ENCODE data around the gene ANP32D. TPM values are rescaled to one million over a fixed set of nuclear protein-coding genes. Genes with fewer than 3 reads are reported as not detected.
"Not testable (repeated sequence)": the region's sequence is repeated elsewhere in the genome, so short reads cannot be mapped to it uniquely, and the experiment has no call there.

ANP32D gene
- polyA plus RNA-seq, 10 donors, result not detected

DNA sequence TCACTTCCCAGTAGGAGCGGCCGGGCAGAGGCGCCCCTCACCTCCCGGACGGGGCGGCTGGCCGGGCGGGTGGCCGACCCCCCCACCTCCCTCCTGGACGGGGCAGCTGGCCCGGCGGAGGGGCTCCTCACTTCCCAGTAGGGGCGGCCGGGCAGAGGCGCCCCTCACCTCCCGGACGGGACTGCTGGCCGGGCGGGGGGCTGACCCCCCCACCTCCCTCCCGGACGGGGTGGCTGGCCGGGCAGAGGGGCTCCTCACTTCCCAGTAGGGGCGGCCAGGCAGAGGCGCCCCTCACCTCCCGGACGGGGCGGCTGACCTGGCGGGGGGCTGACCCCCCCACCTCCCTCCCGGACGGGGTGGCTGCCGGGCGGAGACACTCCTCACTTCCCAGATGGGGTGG, 27.9 kb downstream of the ANP32D start:
- DNase-seq, result not testable (repeated sequence)

DNA sequence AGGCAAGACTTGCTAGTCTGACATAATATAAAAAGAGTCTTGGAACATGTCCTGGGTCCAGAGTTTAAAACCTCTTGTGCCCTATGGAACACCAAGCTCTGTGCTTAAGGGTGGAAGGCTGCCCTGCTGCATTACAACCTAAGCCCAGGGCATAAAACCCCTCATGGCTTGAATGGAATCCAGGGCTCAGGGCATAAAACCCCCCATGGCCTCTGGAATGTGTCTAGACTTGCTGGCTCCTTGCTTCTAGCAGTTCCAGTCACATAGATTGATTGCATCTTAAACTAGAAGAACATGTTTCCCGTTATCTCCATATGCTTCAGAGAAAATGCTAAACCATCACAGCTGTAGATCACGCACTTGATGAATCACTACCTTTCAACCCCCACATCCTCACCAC, 34.5 kb downstream of the ANP32D start:
- not testable (repeated sequence) for DNase-seq

DNA sequence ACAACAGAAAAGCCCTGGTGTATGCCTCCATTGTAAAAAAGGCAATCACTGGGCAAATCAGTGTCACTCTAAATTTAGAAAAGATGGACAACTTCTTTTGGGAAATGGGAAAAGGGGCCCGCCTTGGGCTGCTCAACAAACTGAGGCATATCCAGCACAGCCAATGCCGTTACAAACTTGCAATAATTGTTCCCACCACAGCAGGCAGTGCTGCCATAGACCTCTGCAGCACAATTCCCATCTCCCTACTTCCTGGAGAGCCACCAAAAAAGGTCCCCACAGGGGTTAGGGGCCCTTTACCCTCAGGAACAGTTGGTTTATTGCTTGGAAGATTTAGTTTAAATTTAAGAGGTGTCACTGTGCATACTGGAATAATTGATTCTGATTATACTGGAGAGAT, 36.6 kb downstream of the ANP32D start:
- no peak for DNase-seq

GRCh38 chr12:48510111-48510510, 37.8 kb downstream of the ANP32D start:
- no peak for DNase-seq

DNA sequence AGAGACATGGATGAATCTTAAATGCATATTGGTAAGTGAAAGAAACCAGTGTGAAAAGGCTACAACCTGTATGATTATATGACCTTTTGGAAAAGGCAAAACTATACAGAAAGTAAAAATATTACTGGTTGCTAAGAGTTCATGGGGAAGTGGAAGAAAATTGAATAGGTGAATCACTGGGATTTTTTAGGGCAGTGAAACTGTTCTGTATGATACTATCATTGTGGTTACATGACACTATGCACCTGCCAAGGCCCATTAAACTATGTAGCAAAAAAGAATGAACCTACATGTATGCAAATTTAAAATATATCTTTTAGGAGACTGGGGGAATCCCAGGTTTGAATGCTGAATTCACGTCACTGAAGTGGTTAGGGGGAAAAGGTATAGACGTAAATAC, 40.5 kb downstream of the ANP32D start:
- DNase-seq, result no peak

GRCh38 chr12:48514728-48515127, 42.4 kb downstream of the ANP32D start:
- no peak for DNase-seq

DNA sequence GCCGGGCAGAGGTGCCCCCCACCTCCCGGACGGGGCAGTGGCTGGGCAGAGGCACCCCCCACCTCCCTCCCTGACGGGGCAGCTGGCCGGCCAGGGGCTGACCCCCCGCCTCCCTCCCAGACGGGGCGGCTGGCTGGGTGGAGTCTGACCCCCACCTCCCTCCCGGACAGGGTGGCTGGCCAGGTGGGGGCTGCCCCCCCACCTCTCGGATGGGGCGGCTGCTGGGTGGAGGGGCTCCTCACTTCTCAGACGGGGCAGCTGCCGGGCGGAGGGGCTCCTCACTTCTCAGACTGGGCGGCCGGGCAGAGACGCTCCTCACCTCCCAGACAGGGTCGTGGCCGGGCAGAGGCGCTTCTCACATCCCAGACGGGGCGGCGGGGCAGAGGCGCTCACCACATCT, 48.0 kb downstream of the ANP32D start:
- not testable (repeated sequence) for DNase-seq

Other genes starting within 250 kb of the ANP32D start
- 10 to 100 TPM; 12.8 to 21.8 (median 14.4) TPM for gene ZNF641, start 121.6 kb upstream of the ANP32D start, polyA plus RNA-seq (ENCODE audit: insufficient read length in 10 of 10)
- gene C12orf54, start 9.9 kb downstream of the ANP32D start, polyA plus RNA-seq (ENCODE audit: insufficient read length in 10 of 10), result under 1 TPM in 6 of 10 donors, not detected in 4; 0.29 to 0.60 (median 0.43) TPM
- not detected for gene OR8S1, start 53.1 kb downstream of the ANP32D start, polyA plus RNA-seq (ENCODE audit: insufficient read length in 10 of 10)
- not detected for gene LALBA, start 97.5 kb downstream of the ANP32D start, polyA plus RNA-seq (ENCODE audit: insufficient read length in 10 of 10)
- gene KANSL2, start 209.7 kb downstream of the ANP32D start, polyA plus RNA-seq (ENCODE audit: insufficient read length in 10 of 10), result 10 to 100 TPM; 26.0 to 40.2 (median 34.1) TPM
- gene CCNT1, start 244.1 kb downstream of the ANP32D start, polyA plus RNA-seq (ENCODE audit: insufficient read length in 10 of 10), result 10 to 100 TPM; 12.5 to 22.9 (median 18.9) TPM

Measured in muscle of back (tissue), 11 donors.